IPS DF 19.7 (cell line): ENCODE measurements around the gene CCDC122.

Experiments used
- DNase-seq: peaks from one replicate; pipeline ENCODE4 v3.0.0-alpha.2; 2013; ENCODE audit warnings: low read depth, low spot score

The CCDC122 gene

DNA sequence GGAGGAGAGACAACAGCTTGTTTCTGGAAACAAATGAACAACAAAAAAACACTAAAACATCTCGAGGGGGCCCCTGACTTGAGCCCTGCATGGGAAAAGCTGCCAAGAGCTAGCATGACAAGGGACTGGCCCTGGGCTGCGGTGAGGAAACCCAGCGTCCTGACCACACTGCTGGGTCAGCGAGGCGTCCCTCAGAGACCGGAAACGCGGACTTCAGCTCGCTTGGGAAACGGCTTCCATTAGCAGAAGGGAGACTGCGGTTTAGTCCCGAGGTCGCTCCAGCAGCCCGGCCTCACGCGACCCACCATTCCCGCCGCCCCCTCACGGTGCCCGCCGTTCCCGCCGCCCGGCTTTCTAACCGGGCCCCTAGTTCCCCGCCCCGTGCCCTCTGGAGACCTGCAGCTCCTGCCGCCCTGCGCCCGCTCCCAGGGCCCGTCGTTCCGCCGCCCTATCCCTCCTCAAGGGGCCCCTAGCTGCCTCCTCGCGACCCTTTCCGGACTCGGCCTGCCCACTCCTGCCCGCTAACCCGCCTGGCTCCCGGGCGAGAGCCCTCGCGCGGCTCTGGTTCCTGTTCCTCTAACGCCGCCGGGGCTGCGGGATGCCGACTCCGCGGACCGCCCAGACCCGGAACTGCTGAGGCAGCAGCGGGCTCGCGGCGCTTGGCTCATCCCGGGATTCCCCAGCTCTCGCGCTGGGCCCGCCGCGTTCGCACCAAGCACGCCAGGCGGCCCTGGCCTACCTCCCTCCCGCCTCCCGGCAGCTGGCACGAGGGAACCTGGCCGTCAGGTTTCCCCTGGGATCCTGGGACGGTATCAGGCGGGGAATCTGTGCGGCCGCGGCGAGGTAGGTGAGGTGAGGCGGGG, at the start of gene CCDC122:
Gene CCDC122 (minus strand): TSS at position 849 of the 863 bp plus-strand sequence. CDS start 10,364 bp downstream, outside the sequence.
- no peak for DNase-seq

DNA sequence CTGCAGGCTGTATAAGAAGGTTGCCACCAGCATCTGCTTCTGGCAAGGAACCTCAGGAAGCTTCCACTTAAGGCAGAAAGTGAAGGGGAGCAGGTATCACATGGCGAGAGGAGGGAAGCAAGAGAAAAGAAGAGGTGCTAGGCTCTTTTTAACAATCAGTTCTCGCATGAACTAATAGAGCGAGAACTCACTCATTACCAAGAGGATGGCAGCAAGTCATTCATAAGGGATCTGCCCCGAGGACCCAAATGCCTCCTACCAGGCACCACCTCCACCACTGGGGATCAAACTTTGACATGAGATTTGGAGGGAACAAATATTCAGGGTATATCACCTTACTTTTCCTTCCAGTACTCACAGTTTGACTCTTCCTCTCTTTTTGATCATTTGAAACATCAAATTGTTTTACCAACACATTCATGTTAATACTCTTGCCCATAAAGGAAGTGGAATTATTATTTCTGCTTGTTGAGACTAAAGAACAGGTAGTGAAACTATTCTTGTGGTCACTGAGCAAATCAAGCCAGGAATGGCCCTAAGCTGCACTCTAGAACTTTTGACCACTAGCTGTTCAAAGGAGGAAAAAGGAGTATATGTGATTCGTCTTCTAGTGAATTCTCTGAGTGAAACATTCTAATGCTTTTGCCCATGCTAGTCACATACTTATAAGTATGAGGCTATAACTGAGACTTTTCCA, 45.2 kb upstream of the CCDC122 start:
- no peak for DNase-seq

DNA sequence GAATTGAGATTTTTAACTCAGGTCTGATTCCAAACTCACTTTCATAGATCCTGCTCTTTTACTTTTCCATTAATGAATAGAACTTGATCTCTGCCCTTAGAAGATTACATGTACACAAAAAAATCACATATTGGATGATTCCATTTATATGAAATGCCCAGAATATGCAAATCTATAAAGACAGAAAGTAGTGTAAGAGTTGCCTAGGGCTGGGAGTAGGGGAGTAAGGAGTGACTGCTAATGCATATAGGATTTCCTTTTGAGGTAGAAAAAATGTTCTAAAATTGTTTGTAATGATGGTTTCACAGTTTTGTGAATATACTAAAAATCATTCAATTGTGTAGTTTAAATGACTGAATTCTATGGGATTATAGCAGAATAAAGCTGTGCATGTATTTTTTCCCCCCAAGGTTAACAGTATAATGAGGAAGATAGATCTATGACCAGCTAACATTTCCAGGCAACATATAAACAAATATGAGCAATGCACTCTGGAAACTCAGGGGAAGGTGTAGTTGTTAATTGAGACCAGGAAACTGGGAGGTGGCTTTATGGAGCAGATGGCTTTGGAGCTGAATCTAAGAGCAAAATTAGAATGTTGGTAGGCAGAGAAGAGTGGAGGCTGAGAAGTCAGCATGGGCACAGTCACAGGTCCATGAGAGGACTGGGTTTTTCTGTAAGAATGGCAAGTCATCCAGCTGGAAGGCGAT, 41.6 kb upstream of the CCDC122 start:
- DNase-seq, result no peak

DNA sequence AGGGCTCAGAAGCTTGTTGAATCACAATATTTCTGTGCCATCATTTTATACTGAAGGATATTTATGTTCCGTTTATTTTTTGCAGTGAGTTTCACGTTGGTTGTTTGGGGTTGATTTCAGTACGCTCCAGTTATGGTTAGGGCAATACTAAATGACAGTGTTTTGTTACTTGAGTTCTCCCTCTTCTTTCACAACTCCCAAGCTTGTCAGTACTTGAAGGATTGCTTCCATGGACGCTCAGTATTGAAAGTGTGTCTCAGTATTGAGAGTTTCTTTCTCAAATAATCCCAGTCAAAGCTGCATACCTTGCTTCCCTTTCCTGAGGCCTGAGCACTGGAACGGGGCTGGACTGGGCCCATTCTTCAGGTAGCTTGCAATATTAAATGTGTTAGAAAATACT, 39.1 kb upstream of the CCDC122 start:
- no peak for DNase-seq

DNA sequence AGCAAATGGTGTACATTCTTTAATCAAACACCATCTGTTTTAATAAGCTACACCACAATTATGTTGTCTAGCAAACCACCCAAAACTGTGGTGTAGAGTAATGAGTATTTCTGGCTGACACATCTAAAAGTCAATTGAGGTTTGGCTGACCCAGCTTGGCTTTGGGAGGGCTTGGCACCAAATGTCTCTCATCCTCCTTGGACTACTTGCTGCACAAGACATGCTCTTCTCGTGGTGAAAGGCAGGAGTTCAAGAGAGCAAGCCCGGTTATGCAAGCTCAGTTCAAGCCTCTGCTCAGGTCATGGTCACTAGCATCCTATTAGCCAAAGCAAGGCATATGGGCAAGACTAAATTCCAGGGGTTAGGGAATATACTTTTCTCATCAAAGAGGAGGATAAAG, 37.3 kb upstream of the CCDC122 start:
- no peak for DNase-seq

DNA sequence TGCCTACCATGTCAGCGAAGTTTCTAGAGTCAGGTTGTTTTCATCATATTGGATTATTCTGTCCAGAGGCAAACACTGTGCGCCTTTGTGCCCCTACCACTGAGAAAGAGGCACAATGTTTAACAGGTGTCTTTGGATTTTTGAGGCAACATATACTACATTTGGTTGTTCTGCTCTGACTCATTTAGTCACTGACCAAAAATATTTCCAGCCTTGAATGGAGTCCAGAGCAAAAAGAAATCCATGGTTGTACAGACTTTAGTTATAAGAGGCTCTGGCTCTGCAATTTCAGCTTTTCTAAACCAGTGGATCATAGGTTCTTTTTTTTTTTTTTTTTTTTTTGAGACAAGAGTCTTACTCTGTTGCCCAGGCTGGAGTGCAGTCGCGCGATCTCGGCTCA, 35.9 kb upstream of the CCDC122 start:
- DNase-seq, result no peak

DNA sequence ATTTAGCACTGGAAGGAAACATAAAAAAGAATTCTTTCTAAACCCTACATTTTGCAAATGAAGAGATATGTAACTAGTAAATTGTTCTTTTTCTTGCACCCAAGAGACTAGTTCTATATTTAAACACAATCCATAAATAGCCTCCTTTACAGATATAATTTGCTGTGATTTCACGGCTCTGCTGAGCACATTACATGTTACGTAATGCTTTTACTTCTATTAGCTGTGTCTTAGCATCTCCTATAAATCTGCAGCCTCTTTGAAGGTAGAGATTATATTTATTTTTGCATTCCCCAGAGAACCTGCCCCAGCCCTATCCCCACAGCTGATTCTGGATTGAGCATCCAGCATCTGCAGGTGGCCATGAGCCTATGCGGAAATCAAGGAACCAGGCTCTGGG, 32.3 kb upstream of the CCDC122 start:
- no peak for DNase-seq

DNA sequence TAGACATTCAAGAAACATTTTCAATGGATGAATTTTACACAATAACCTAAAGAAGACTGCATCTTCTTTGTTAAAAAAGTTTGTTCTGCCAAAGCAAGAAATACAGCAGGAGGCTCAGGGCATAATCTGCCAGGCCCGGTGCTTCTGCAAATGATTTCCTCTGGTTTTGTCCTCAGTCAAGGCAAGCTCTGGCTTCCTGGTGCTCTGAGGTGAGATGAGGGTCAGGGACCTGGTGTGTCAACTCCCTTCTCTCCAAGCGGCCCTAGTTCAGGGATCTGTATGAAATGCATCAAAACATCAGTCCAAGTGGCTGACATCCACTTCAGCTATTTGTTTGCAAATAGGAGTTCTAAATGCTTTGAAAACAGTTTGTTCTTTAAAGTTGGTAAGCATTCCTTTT, 31.7 kb upstream of the CCDC122 start:
- DNase-seq, result no peak

DNA sequence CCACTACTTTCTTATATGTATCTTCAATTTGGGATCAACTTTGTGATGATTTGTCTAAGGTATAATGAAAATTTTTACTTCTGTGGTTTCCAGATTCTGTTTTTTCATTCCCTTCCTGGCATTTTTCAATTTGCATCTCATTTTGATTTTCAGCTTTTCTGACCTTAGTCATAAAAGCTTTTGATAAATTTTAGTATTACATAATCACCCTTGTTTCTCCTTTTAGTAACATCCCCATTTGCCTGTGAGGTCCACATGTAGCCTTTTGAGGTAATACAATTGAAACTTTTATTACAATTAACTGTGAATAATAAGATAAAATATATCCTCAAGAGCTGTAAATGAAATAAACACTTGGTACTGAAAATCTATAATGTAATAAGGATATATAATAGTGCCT, 31.3 kb upstream of the CCDC122 start:
- no peak for DNase-seq

DNA sequence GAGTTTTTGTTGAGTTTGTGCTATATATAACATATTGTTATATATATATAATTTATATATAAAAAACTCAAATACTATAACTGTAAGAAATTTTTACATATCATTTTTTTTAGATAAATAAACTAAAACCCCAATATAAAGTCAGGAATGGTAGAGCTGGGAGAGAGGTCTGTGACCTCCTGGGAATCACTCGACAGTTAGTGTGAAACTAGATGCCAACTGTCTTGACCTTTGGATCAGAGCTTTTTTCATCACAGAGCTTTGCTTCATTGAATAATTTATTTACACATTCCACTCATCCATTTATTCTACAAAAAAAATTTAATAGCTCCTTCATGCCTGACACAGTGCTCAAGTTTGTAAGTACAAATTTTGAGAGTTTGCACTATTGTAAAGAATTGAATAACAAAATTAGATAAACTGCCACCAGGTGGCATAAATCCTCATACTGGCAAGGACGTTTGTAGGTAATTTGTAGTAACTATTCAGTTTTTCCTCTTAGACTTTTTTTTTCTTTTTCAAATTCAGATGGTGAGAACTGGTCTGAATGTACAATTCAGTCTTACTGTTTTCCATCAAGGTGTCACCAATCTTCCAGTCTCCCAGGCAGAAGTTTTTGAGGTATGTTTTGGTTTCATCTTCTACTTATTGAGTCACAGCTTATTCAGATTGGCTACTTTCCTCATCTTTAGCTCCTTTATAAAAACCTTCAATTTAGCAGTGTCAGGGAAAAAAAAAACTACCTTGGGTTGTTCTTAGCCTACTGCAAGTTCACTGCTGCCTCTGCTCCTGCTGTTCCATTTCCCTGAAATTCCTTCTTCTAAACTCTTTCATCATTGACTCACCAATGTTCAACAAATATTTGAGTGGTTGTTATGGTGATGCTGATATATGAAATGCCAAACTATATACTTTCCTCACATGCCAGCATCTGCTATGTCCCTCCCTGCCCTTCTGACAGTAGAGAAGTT, 28.9 kb upstream of the CCDC122 start:
- DNase-seq, result no peak

DNA sequence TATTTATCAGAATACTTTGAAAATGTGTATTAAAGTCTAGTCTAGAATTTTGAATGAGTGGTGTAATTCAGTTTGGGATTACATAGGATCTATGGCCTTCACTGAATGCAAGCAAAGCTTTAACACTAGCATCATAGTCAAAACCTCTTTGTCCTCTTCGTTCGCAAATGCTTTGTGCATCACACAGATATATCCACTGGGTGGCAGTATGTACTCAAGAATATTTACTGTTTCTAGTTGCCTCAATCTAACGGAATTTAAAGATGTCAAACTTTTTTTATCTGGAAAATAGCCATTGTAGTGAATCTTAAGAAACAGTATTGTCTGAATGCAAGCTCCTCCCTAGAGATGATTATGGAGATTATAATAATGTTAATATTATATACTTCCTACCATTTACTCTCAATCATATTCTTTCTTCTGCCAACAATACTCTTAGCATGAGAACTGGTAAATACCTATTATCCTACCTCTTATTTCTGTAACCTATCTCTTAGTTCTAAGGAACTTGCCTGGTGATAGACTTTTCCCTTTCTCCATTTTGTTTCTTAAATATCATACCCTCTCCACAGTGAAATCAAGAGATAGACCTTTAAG, 26.0 kb upstream of the CCDC122 start:
- peak; percentile 2 for DNase-seq

DNA sequence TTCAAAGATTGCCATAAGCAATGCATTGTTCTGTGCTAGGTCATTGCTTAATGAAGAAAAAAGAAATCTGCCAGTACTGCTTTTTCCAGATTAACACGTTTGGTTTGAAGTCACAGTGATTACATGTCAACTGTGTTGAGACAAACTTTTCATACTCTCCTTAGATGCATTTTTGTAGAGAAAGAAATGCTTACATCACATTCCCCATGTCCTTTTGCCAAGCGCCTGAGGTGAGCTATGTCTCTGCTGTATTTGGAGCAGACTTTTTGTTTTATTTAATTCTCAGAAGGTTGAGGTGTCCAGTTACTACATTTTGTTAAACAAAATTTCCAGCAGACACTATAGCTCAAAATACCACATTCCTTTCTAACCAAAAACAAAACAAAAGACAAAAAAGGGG, 16.4 kb upstream of the CCDC122 start:
- DNase-seq, result no peak

DNA sequence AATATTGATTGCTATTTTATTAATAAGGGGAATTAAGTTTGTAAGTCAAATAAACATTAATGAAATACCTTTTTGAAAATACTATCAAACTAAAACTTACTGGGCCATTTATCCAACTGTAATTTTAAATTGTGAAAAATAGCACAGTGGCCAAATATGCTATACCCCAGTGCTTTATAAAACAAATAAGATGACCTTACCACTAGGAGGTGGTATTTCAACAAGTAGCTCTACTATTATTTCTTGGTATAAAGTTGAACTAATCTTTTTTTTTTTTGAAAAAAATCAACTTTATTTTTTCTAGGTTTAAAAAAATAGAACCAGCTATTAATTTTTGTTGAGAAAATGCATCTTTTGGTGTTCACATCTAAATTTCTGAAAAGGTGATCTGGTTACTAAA, 14.9 kb upstream of the CCDC122 start:
- no peak for DNase-seq

DNA sequence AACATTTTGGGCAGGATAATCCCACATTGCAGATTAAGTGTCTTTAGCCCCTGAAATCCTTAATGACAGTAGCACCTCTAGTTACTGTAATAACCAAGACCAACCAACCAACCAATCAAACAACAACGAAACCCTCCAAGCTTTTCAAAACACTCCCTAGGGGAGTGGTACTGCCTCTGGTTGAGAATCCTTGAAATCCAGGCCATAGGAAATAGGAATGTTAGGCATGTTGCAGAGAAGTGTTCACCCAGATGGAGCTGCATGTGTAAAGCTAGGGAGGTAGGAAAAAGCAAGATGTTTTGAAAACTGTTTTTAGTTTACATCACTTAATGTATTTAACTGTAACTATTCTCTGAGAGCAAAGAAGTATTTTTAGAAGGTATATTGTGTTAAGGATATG, 4.7 kb upstream of the CCDC122 start:
- DNase-seq, result no peak

DNA sequence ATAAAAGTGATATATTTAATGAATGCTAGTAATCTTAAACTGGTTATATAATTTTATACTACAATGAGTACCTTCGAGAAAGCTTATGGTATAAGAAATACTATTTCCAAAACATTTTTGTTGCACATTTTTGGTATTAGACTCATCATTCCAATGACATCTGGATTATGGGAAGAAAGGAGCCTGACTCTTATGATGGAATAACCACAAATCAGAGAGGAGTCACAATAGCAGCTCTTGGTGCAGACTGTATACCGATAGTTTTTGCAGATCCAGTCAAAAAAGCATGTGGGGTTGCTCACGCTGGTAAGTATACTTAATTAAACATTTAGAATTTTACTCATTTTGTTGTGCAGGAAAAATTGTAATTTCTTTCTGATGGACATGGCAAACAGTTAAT, 4.1 kb upstream of the CCDC122 start:
- DNase-seq, result no peak

DNA sequence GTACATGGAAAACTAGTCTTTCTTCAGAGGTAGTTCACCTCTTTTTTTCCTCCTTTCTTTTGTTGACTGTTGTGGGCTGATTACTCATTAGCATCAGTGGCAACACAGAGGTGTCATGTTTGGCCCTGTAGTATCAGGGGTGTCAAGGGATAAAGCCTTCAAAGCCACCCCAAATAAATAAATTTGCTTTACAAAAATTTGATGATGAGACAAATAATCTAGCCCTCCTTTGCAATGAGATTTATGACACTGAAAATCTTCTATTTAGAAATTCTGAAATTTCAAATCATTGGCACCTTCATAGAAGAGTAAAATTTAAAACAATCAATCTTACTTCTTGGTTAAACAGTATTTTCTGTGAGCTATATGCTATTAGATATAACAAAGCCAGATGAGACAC, 2.0 kb upstream of the CCDC122 start:
- no peak for DNase-seq

DNA sequence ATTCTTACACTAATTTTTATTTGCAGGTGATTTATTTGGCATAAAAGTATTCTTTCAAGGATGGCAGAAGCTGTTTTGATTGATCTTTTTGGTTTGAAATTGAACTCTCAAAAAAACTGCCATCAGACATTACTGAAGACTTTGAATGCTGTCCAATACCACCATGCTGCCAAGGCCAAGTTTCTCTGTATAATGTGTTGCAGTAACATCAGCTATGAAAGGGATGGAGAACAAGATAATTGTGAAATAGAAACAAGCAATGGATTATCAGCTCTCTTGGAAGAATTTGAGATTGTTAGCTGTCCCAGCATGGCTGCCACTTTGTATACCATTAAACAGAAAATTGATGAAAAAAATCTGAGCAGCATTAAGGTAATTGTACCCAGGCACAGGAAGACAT, 1.4 kb upstream of the CCDC122 start:
- no peak for DNase-seq

DNA sequence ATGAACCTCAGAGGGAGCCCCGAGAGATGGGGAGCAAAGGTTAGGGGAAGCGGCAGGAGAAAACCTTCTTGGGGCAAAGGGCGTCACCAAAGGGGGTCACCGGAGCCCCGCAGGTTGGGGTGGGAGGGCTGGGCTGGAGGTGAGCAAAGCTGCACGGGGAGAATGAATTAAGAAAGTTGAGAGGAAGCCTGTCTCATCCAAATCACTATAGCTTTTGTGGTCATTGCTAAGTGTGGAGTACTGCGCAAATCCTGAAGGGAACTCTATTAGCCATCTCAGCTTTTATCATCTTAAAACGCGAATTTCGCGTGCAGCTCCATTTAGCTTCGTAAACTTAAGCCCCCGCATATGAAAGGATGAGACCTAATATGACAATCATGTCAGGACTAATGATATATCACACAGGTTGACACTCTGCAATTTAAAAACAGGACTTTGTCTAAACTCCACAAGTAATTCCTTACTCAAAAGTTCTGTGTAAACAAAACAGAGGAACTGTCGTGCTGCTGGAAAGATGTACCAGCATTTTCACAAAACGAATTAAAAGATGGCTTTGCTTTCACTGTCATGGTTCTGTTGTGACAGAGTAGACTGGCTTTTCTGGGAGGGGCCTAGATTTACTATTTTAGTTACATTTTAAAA, 795 bp upstream of the CCDC122 start:
- no peak for DNase-seq

DNA sequence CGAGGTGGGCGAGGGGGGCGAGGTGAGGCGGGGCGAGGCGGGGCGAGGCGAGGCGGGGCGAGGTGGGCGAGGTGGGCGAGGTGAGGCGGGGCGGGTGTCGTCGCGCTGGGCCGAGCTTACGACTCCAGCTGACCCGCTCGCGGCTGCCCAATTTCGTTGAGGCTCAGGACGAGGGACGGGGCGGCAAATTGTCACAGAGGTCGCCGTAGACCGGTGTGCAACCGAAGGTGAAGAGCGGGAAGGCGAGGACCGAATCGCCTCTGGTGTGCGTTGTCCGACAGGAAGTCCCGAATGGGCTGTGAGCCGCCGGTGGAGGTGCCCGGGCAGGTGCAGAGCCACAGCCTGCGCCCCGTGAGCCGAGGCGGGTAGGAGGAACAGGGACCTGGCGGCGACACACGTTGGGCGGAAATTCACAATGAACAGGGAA, 228 bp upstream of the CCDC122 start, which contains the start of gene LACC1:
Gene LACC1 (plus strand): TSS at position 150 of the 427 bp plus-strand sequence. CDS start 1,082 bp downstream, outside the sequence.
- no peak for DNase-seq

DNA sequence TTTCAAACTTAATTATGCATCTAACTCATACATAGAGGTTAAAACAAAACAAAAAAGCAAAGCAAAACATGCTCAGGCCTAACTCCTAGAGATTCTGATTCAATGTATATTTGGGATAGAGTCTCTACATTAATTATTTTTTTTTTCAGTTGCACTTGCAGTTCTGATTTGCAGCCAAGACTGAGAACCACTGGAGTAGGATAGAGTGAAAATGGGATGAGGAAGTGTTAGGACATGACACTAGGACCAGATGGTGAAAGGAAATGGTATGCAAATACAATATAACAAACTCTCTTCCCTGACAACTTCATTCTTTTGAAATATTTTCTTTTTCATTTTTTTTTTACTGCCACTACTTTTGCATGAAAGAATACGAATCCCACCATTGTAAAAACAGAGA, 1.8 kb downstream of the CCDC122 start:
- no peak for DNase-seq
